ENCODE results near the gene KRTAP10-10. TPM values are rescaled to one million over a fixed set of nuclear protein-coding genes. Genes with fewer than 3 reads are reported as not detected.
A peak's percentile ranks its signal among the peaks of the same experiment; 100 is the strongest.

Gene KRTAP10-10
- total RNA-seq, 2 donors from 2014 or later = not detected

GRCh38 chr21:44615466-44615865 is 21.7 kb upstream of the KRTAP10-10 start:
- Histone ChIP-seq H3K27ac (no peak overlapping the region), H3K27me3 (no peaks in the 10 kb centered on the region), H3K4me1 (no peaks in the 10 kb centered on the region), H3K36me3 (replicated peaks in 1 of 2; ENCODE audit: insufficient read depth in 1 of 2, low read depth in 2 of 2) (no peaks in the 10 kb centered on the region), H3K9me3 (peaks cover 0 to 14% (median 0%) of the 10 kb centered on the region in 3 donors), H3K4me3 (no peak overlapping the region)
- 53 to 63% methylated on average over 8 of the region's 8 CpGs for WGBS, 2 donors
- DNase-seq = no peak
- ATAC-seq = no peak
- TF ChIP-seq CTCF (IDR thresholded peaks at IDR 0.05) = no peak
- no peak for TF ChIP-seq POLR2A (IDR thresholded peaks at IDR 0.05)
- intact Hi-C loops (cut with DNase I) = no loop called here

DNA sequence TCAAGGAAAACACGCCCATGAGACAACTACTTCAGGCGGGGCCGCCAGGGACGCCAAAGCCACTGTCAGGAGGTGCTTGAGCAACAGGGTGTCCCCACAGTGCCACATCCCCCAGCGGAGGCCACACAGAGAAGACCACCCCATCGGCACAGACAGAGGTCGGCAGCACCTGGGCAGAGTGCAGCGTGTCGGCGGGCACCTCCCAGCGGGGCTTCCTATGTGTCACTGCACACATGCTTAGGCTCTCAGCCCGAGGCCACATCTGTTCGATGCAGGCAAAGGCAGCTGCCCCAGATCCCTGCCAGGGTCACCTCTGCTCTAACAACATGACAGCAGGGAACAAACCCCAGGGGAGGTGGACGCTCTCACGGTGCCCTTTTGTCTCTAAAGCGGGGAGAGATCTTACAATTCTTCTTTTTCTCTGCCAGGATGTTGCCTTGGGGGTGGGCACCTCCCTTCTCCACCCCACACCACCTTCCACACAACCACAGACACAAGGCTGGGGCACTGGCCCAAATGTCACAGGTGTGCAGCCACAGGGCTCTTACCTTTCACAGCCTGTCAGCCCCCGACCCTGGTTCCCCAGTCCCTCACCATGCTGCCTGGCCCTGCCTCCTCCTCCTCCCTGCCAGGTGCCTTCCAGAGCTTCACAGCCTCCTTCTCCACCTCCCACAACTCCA is 21.1 kb upstream of the KRTAP10-10 start:
- ATAC-seq (no peak), DNase-seq (no peak)
- WGBS, 2 donors = 51 to 56% methylated on average over 4 to 17 of the region's 17 CpGs
- Histone ChIP-seq H3K27ac (no peak overlapping the region), H3K4me3 (no peak overlapping the region), H3K27me3 (no peaks in the 10 kb centered on the region), H3K4me1 (no peaks in the 10 kb centered on the region), H3K9me3 (peaks cover 0 to 8% (median 0%) of the 10 kb centered on the region in 3 donors), H3K36me3 (replicated peaks in 1 of 2; ENCODE audit: insufficient read depth in 1 of 2, low read depth in 2 of 2) (no peaks in the 10 kb centered on the region)
- intact Hi-C loops (cut with DNase I) = no loop called here
- no peak for TF ChIP-seq CTCF (IDR thresholded peaks at IDR 0.05)
- TF ChIP-seq POLR2A (IDR thresholded peaks at IDR 0.05) = no peak

DNA sequence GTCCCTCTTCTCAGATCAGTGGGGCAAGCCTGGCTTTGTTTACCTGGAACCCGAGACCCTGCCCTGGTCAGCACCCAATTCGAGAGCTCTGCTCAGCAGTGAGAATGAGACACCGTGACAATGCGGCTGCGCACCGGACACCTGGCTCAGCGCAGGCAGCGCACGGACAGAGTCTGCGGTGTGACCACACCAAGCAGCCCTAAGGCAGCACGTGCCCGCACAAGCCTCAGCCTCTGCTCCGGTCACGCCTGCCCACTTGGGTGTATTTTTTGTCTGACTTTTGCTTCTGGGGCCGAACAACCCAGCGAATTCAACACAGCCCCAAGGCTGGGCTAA is 20.6 kb upstream of the KRTAP10-10 start:
- WGBS, 2 donors = 46 to 69% methylated on average over 2 to 16 of the region's 16 CpGs
- H3K27ac ChIP-seq = no peak overlapping the region
- intact Hi-C loops (cut with DNase I) = no loop called here
- DNase-seq (no peak), ATAC-seq (no peak)
- H3K4me3 ChIP-seq = no peak overlapping the region
- H3K4me1 ChIP-seq = no peaks in the 10 kb centered on the region
- no peaks in the 10 kb centered on the region for H3K36me3 ChIP-seq (replicated peaks in 1 of 2; ENCODE audit: insufficient read depth in 1 of 2, low read depth in 2 of 2)
- TF ChIP-seq POLR2A (IDR thresholded peaks at IDR 0.05) = no peak
- no peak for TF ChIP-seq CTCF (IDR thresholded peaks at IDR 0.05)
- H3K27me3 ChIP-seq = no peaks in the 10 kb centered on the region
- H3K9me3 ChIP-seq = peaks cover 0 to 4% (median 0%) of the 10 kb centered on the region in 3 donors

DNA sequence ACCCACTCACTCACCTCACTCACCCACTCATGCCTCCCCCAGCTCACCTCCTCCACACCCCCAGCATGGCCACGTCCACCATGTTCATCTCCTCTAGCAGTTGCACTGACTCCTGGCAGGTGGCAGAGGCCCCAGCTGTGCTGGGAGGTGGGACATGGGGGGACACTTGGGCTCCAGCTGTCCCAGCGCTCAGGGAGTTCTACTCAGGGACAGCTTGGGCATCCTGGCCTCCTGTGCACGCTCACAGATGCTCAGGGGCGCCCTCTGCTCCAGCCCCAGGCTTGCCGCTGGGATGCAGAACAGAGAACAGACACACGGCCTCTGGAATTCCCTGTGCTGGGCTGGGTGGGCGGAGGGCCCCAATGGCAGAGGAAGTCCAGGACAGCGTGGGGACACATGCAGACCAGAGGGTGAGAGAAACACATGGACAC is 20.1 kb upstream of the KRTAP10-10 start:
- no peak for ATAC-seq
- no peak overlapping the region for H3K4me3 ChIP-seq
- H3K9me3 ChIP-seq = no peaks in the 10 kb centered on the region
- 34 to 53% methylated on average over 4 to 8 of the region's 8 CpGs for WGBS, 2 donors
- intact Hi-C loops (cut with DNase I) = no loop called here
- no peak for DNase-seq
- TF ChIP-seq CTCF (IDR thresholded peaks at IDR 0.05) (no peak), POLR2A (IDR thresholded peaks at IDR 0.05) (no peak)
- H3K27me3 ChIP-seq = no peaks in the 10 kb centered on the region
- no peak overlapping the region for H3K27ac ChIP-seq
- no peaks in the 10 kb centered on the region for H3K36me3 ChIP-seq (replicated peaks in 1 of 2; ENCODE audit: insufficient read depth in 1 of 2, low read depth in 2 of 2)
- H3K4me1 ChIP-seq = no peaks in the 10 kb centered on the region

- Histone ChIP-seq H3K36me3 (replicated peaks in 1 of 2; ENCODE audit: insufficient read depth in 1 of 2, low read depth in 2 of 2) (no peaks in the 10 kb centered on the region), H3K4me3 (no peak overlapping the region), H3K4me1 (no peaks in the 10 kb centered on the region), H3K27ac (no peak overlapping the region), H3K27me3 (no peaks in the 10 kb centered on the region), H3K9me3 (peaks cover 0 to 12% (median 0%) of the 10 kb centered on the region in 3 donors)
- intact Hi-C loops (cut with DNase I) = no loop called here
- ATAC-seq = no peak
- 7 to 13% methylated on average over 4 of the region's 4 CpGs for WGBS, 2 donors
- TF ChIP-seq CTCF (IDR thresholded peaks at IDR 0.05) (peak in 1 of 7 experiments; percentile 12), POLR2A (IDR thresholded peaks at IDR 0.05) (no peak)
- peak in 2 of 4 donors; percentile 13 to 30 for DNase-seq
These were observed 18.7 kb upstream of the KRTAP10-10 start for GRCh38 chr21:44618504-44618903.

All from body of pancreas (tissue), 4 donors.